Liver (tissue), 9 donors: Measurements from ENCODE around the gene EDC3. TPM values are rescaled to one million over a fixed set of nuclear protein-coding genes. Genes with fewer than 3 reads are reported as not detected.

Experiments used
- DNase-seq: peaks from one replicate; pipeline ENCODE4 v3.0.0-alpha.2; 2017; ENCODE audit warnings: low spot score
- H3K27ac ChIP-seq, 2 donors: one replicate each; pipeline ENCODE4 v1.7.0; 2013; ENCODE audit warnings: inconsistent platforms in 2 of 2, low read length in 2 of 2, control low read depth in 1 of 2, low read depth in 1 of 2, mild to moderate bottlenecking in 1 of 2
- H3K27me3 ChIP-seq, 4 donors: one replicate each; pipeline versions ENCODE4 v1.6.1 to v1.7.0; 2013; ENCODE audit warnings: low read length in 3 of 4, inconsistent platforms in 1 of 4, mild to moderate bottlenecking in 1 of 4, moderate library complexity in 1 of 4; ENCODE audit not compliant: control insufficient read depth in 4 of 4, insufficient read depth in 4 of 4
- H3K36me3 ChIP-seq, 4 donors: one replicate each; pipeline versions ENCODE4 v1.6.1 to v1.7.0; 2013; ENCODE audit warnings: low read length in 3 of 4, mild to moderate bottlenecking in 3 of 4, low read depth in 1 of 4, moderate library complexity in 1 of 4; ENCODE audit not compliant: control insufficient read depth in 4 of 4, insufficient read depth in 3 of 4
- H3K4me1 ChIP-seq, 4 donors: one replicate each; pipeline versions ENCODE4 v1.6.1 to v1.7.0; 2013; ENCODE audit warnings: low read length in 3 of 4, mild to moderate bottlenecking in 3 of 4, moderate library complexity in 1 of 4; ENCODE audit not compliant: control insufficient read depth in 4 of 4, insufficient read depth in 4 of 4
- H3K4me3 ChIP-seq, 3 donors: one replicate each; pipeline versions ENCODE4 v1.6.1 to v1.7.0; 2013; ENCODE audit warnings: low read length in 3 of 3, control low read depth in 1 of 3, low read depth in 1 of 3, mild to moderate bottlenecking in 1 of 3
- H3K9ac ChIP-seq, 2 donors: one replicate each; pipeline ENCODE4 v1.7.0; 2013; ENCODE audit warnings: low read length in 2 of 2, mild to moderate bottlenecking in 2 of 2, moderate library complexity in 2 of 2, control low read depth in 1 of 2, low read depth in 1 of 2
- H3K9me3 ChIP-seq, 4 donors: one replicate each; pipeline versions ENCODE4 v1.6.1 to v1.7.0; 2013; ENCODE audit warnings: low read length in 3 of 4; ENCODE audit not compliant: control insufficient read depth in 4 of 4
- ATF3 ChIP-seq: IDR thresholded peaks from 2 replicates; pipeline ENCODE4 v1.6.1; 2016; ENCODE audit warnings: antibody characterized with exemption
- CTCF ChIP-seq: fragments of 150-350 bp; IDR thresholded peaks from 2 replicates; pipeline ENCODE4 v1.5.1; 2017; ENCODE audit warnings: improper control_type of control experiment, low read depth, low read length; ENCODE audit not compliant: missing input control
- EGR1 ChIP-seq, 2 donors: IDR thresholded peaks; 2 replicates each; pipeline ENCODE4 v1.6.1; 2016 to 2018; ENCODE audit warnings: antibody characterized with exemption in 2 of 2, low read depth in 2 of 2
- FOXA1 ChIP-seq: IDR thresholded peaks from 2 replicates; pipeline ENCODE4 v1.6.1; 2016; ENCODE audit warnings: antibody characterized with exemption
- FOXA2 ChIP-seq: IDR thresholded peaks from 2 replicates; pipeline ENCODE4 v1.6.1; 2016; ENCODE audit warnings: antibody characterized with exemption
- GABPA ChIP-seq, 2 donors: IDR thresholded peaks in 1 of 2; conservative IDR thresholded peaks in 1 of 2; 2 replicates each; pipeline ENCODE4 v1.6.1; 2016; ENCODE audit warnings: antibody characterized with exemption in 2 of 2, mild to moderate bottlenecking in 1 of 2, moderate library complexity in 1 of 2
- HNF4A ChIP-seq, 2 donors: conservative IDR thresholded peaks; 2 replicates each; pipeline ENCODE4 v1.6.1; 2016; ENCODE audit warnings: antibody characterized with exemption in 2 of 2, mild to moderate bottlenecking in 2 of 2
- HNF4G ChIP-seq: IDR thresholded peaks from 2 replicates; pipeline ENCODE4 v1.6.1; 2016; ENCODE audit warnings: antibody characterized with exemption
- JUND ChIP-seq, 2 donors: IDR thresholded peaks; 2 replicates each; pipeline ENCODE4 v1.6.1; 2016; ENCODE audit warnings: antibody characterized with exemption in 2 of 2
- MAX ChIP-seq: IDR thresholded peaks from 2 replicates; pipeline ENCODE4 v1.6.1; 2016; ENCODE audit warnings: antibody characterized with exemption
- NR2F2 ChIP-seq: IDR thresholded peaks from 2 replicates; pipeline ENCODE4 v1.6.1; 2016; ENCODE audit warnings: antibody characterized with exemption
- RAD21 ChIP-seq, 2 donors: IDR thresholded peaks; 2 replicates each; pipeline ENCODE4 v1.6.1; 2016; ENCODE audit warnings: antibody characterized with exemption in 2 of 2, mild to moderate bottlenecking in 2 of 2
- REST ChIP-seq: IDR thresholded peaks from 2 replicates; pipeline ENCODE4 v1.6.1; 2016; ENCODE audit warnings: antibody characterized with exemption, mild to moderate bottlenecking
- RXRA ChIP-seq, 2 donors: IDR thresholded peaks; 2 replicates each; pipeline ENCODE4 v1.6.1; 2017 to 2018; ENCODE audit warnings: antibody characterized with exemption in 2 of 2, mild to moderate bottlenecking in 1 of 2
- SP1 ChIP-seq: IDR thresholded peaks from 2 replicates; pipeline ENCODE4 v1.6.1; 2018; ENCODE audit warnings: antibody characterized with exemption, mild to moderate bottlenecking
- TAF1 ChIP-seq: conservative IDR thresholded peaks from 2 replicates; pipeline ENCODE4 v1.6.1; 2016; ENCODE audit warnings: antibody characterized with exemption, mild to moderate bottlenecking
- YY1 ChIP-seq: IDR thresholded peaks from 2 replicates; pipeline ENCODE4 v1.6.1; 2016; ENCODE audit warnings: antibody characterized with exemption, mild to moderate bottlenecking
- ZBTB33 ChIP-seq: IDR thresholded peaks from 2 replicates; pipeline ENCODE4 v1.6.1; 2016; ENCODE audit warnings: antibody characterized with exemption
- WGBS: extraction: QIAGEN DNeasy Blood & Tissue Kit; methylation state at CpG from one replicate; pipeline ENCODE4 v1.1.7; 2013; 5-methylcytosine and 5-hydroxymethylcytosine counted together
- polyA plus RNA-seq, 2 donors: library from polyadenylated mRNA; stranded (reverse) in 1 of 2; unstranded in 1 of 2; fragments of 200-250 nt in 1 of 2; fragments of >200 nt in 1 of 2; fragmentation: Nextera tagmentation in 1 of 2; extraction: Ambion mirVana in 1 of 2; gene quantifications; one replicate each; pipeline versions ENCODE4 v1.2.1 to v1.2.3, GENCODE V29; 2013 to 2015
- total RNA-seq, 2 donors: library from RNA; depleted of rRNA; stranded (reverse); fragments of >200 nt; gene quantifications; one replicate each; pipeline ENCODE4 v1.2.3, GENCODE V29; 2014
- donor health status: healthy.
- donor health status: healthy.
- donor health status: healthy.
- donor health status: healthy.
- donor health status: healthy.

The EDC3 gene
- total RNA-seq (1 to 10 TPM; 7.5 to 9.5 TPM), polyA plus RNA-seq (1 to 10 TPM; 5.8 to 7.4 TPM)

- H3K9ac ChIP-seq: peak within 1 kb of the TSS; percentile 77 to 93
- under 1% methylated on average over 46 of the region's 46 CpGs for WGBS
- H3K27me3 ChIP-seq: no peaks in the 10 kb centered on the region
Measured at GRCh38 chr15:74695597-74696397, at the start of gene EDC3. Gene EDC3 (minus strand): TSS chr15:74696024. CDS start chr15:74675124, 20,900 bp downstream.

GRCh38 chr15:74742422-74742821 lies 46.6 kb upstream of the EDC3 start:
- H3K27ac ChIP-seq: no peak overlapping the region
- 79% methylated on average over 5 of the region's 5 CpGs for WGBS

More at GRCh38 chr15:74695597-74696397, at the start of gene EDC3:
- H3K4me1 ChIP-seq: peaks cover 3 to 21% (median 17%) of the 10 kb centered on the region in 4 donors
- H3K36me3 ChIP-seq: no peaks in the 10 kb centered on the region
- peak; percentile 87 for DNase-seq
- peak within 1 kb of the TSS; percentile 74 to 80 for H3K27ac ChIP-seq
- no peaks in the 10 kb centered on the region for H3K9me3 ChIP-seq
- TF ChIP-seq RXRA (IDR thresholded peaks at IDR 0.05): no peak
- no peak for TF ChIP-seq NR2F2
- no peak for TF ChIP-seq FOXA2
- peak; percentile 97 to 100 for TF ChIP-seq GABPA (IDR thresholded peaks at IDR 0.05 in 1 of 2, conservative IDR thresholded peaks at IDR 0.05 in 1 of 2)
- TF ChIP-seq ZBTB33: no peak
- TF ChIP-seq HNF4A (conservative IDR thresholded peaks at IDR 0.05): no peak
- TF ChIP-seq YY1: peak; percentile 62
- peak in 1 of 2 donors; percentile 42 for TF ChIP-seq RAD21 (IDR thresholded peaks at IDR 0.05)
- peak within 1 kb of the TSS; percentile 73 to 100 (median 91) for H3K4me3 ChIP-seq

More at GRCh38 chr15:74742422-74742821, 46.6 kb upstream of the EDC3 start:
- Histone ChIP-seq H3K36me3 (no peaks in the 10 kb centered on the region), H3K27me3 (no peaks in the 10 kb centered on the region), H3K9ac (no peak overlapping the region), H3K4me1 (no peaks in the 10 kb centered on the region), H3K4me3 (no peak overlapping the region), H3K9me3 (no peaks in the 10 kb centered on the region)
- TF ChIP-seq YY1 (no peak), MAX (no peak), REST (no peak), FOXA1 (no peak), GABPA (IDR thresholded peaks at IDR 0.05 in 1 of 2, conservative IDR thresholded peaks at IDR 0.05 in 1 of 2) (no peak), NR2F2 (no peak), JUND (IDR thresholded peaks at IDR 0.05) (no peak), HNF4G (no peak), HNF4A (conservative IDR thresholded peaks at IDR 0.05) (no peak), SP1 (no peak), ZBTB33 (no peak), RXRA (IDR thresholded peaks at IDR 0.05) (no peak), ATF3 (no peak), TAF1 (no peak), FOXA2 (no peak), EGR1 (IDR thresholded peaks at IDR 0.05; ENCODE audit: low read depth in 2 of 2) (no peak), CTCF (no peak), RAD21 (IDR thresholded peaks at IDR 0.05) (no peak)
- DNase-seq: no peak
